Ovary (tissue), 3 donors: Measurements from ENCODE around the gene MMP25.

ENCODE experiments used
- POLR2A ChIP-seq: fragments of 450-650 bp; IDR thresholded peaks from one replicate; pipeline ENCODE4 v1.6.1; 2017; ENCODE audit warnings: antibody characterized with exemption, mild to moderate bottlenecking, moderate library complexity
- TF ChIP-seq, protein P1 (sequence below), 3 donors: fragments of 450-650 bp in 2 of 3; fragments of 200-600 bp in 1 of 3; IDR thresholded peaks; one replicate each; pipeline versions ENCODE4 v1.5.1 to v1.8.0; 2016 to 2022; ENCODE audit warnings: antibody characterized with exemption in 3 of 3, mild to moderate bottlenecking in 1 of 3
- donor health status: DM: no; HTN: no; CAD: no.

DNA sequence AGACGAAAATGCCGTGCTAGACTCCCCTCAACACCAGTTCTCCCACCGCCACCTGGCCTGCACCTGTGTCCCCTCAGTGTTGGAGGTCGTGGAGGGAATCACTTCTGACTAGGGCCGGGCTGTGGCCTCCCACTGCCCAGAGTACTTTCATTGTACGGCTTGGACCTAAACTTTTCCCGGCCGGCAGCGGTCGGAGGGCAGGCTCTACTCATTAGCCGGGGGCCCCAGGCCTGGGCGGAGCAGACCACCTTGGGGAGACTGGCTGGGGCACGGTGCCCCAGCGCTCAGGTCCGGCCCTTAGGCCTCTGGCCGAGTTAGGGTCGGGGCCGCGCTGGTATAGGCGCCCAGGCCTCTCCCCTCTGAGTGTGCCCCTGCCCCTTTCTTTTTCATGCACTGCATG is 29.0 kb upstream of the MMP25 start:
- TF ChIP-seq, protein P1, sequence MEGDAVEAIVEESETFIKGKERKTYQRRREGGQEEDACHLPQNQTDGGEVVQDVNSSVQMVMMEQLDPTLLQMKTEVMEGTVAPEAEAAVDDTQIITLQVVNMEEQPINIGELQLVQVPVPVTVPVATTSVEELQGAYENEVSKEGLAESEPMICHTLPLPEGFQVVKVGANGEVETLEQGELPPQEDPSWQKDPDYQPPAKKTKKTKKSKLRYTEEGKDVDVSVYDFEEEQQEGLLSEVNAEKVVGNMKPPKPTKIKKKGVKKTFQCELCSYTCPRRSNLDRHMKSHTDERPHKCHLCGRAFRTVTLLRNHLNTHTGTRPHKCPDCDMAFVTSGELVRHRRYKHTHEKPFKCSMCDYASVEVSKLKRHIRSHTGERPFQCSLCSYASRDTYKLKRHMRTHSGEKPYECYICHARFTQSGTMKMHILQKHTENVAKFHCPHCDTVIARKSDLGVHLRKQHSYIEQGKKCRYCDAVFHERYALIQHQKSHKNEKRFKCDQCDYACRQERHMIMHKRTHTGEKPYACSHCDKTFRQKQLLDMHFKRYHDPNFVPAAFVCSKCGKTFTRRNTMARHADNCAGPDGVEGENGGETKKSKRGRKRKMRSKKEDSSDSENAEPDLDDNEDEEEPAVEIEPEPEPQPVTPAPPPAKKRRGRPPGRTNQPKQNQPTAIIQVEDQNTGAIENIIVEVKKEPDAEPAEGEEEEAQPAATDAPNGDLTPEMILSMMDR (IDR thresholded peaks at IDR 0.05): no peak
- no peak for TF ChIP-seq POLR2A
